NCI-H345 treated with DMSO at 0.1 percent for 48 hours (cell line): Measurements from ENCODE around the gene SLX4IP.

Source experiments
- DNase-seq: peaks from one replicate; lab custom pipeline; 2025; ENCODE audit not compliant: unreplicated experiment; lab: John Stamatoyannopoulos, UW

Gene SLX4IP

GRCh38 chr20:10547276-10548114 is 112.4 kb downstream of the SLX4IP start:
- no peak for DNase-seq

- DNase-seq: no peak
Observed at GRCh38 chr20:10549511-10549910, 114.4 kb downstream of the SLX4IP start.

GRCh38 chr20:10550204-10551118 is 115.4 kb downstream of the SLX4IP start:
- DNase-seq: no peak

GRCh38 chr20:10551732-10552724 is 116.9 kb downstream of the SLX4IP start:
- no peak for DNase-seq

- DNase-seq: peak; percentile 64
Observed at GRCh38 chr20:10553326-10553984, 118.3 kb downstream of the SLX4IP start.

- DNase-seq: no peak
Observed at GRCh38 chr20:10554285-10554684, 119.2 kb downstream of the SLX4IP start.

- DNase-seq: no peak
Observed at GRCh38 chr20:10555393-10555792, 120.3 kb downstream of the SLX4IP start.

GRCh38 chr20:10555865-10556308 is 120.8 kb downstream of the SLX4IP start:
- no peak for DNase-seq

- DNase-seq: no peak
Observed at GRCh38 chr20:10556519-10557083, 121.5 kb downstream of the SLX4IP start.

GRCh38 chr20:10557685-10558084 is 122.6 kb downstream of the SLX4IP start:
- peak; percentile 61 for DNase-seq

GRCh38 chr20:10558635-10559187 is 123.6 kb downstream of the SLX4IP start:
- DNase-seq: no peak

GRCh38 chr20:10559266-10559665 is 124.2 kb downstream of the SLX4IP start:
- DNase-seq: no peak

- no peak for DNase-seq
Observed at GRCh38 chr20:10560686-10561085, 125.6 kb downstream of the SLX4IP start.

GRCh38 chr20:10561302-10561701 is 126.2 kb downstream of the SLX4IP start:
- no peak for DNase-seq

GRCh38 chr20:10562899-10563298 is 127.8 kb downstream of the SLX4IP start:
- DNase-seq: no peak

GRCh38 chr20:10563935-10564492 is 128.9 kb downstream of the SLX4IP start:
- no peak for DNase-seq

GRCh38 chr20:10565191-10565921 is 130.3 kb downstream of the SLX4IP start:
- DNase-seq: no peak
